ENCODE results near the gene TRPC1.
"Not testable (repeated sequence)": the region's sequence is repeated elsewhere in the genome, so short reads cannot be mapped to it uniquely, and the experiment has no call there.

TRPC1 gene

DNA sequence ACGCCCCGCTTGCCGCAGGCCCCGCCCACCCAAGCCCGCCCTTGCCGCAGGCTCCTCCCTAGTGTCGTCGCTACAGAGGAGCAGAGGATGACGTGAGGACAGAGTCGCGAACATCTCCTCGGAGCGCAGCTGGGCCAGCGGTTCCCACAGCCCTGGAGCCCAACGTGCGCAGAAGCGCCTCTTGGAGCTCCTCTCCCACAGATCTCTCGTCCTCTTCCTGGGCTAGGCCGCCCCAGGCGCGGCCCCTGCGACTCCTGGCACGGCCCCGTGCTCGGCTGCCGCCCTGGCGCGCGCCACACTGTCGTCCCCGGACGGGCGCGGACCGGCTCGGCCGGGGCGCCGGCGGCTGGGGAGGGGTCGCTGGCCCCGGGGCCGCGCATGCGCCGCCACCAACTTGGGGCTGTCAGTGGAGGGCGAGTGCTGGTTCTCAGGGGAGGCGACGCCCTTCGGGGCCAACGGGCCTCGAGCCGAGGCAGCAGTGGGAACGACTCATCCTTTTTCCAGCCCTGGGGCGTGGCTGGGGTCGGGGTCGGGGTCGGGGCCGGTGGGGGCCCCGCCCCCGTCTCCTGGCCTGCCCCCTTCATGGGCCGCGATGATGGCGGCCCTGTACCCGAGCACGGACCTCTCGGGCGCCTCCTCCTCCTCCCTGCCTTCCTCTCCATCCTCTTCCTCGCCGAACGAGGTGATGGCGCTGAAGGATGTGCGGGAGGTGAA, at the start of gene TRPC1:
Gene TRPC1 (plus strand): TSS at position 67 of the 714 bp plus-strand sequence. CDS start 526 bp downstream, at position 593.
- DNase-seq, result peak; percentile 77

DNA sequence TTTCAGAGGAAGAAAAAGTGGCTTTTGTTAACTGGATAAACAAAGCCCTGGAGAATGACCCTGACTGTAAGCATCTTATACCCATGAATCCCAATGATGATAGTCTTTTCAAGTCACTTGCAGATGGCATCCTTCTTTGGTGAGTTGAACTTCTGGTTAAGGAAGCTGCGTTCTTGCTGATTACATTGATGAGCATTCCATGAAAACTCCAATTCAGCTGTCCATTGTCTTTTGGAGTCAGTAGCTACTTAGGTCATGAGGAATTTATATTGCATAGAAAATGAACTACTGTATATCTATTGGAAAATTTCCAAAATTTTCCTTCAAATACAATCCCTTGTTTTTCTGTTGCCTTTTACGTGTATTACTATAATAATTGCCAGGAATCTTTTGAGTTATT, 47.7 kb upstream of the TRPC1 start:
- no peak for DNase-seq

DNA sequence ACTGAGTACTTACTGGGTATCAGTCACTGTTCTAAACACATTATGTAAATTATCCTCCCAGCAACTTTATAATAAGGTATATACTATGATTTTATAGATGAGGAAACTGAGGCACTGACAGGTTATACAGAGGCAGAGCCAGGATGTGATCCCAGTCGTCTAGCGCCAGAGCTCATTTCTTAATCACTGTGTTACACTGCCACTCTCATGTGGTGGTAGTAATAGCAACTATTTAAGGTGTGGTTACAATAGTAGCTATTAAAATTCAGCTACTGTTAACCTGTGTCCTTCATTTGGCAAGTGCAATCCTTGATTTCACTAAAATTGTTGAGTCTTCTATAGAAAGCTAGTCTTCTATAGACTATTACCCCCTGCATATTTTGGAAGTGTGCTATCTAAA, 43.1 kb upstream of the TRPC1 start:
- no peak for DNase-seq

DNA sequence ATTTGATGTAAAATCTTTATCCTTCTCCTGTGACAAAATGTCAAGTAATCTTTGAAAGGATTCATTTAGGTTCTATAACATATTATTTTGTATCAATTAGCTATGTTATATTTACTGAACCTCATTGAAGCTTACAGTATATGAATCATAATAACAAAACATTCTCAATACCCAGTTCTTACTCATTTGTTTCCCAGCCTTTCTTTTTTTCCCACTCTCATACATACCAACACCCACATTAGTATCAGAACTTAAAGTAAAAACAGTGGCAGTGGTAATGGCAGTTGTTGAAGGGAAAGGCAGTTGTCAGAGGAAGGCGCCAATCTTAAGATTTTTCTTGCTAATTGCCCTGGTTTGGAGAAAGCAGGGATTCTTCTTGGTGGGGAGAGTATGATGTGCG, 33.2 kb upstream of the TRPC1 start:
- DNase-seq, result no peak

DNA sequence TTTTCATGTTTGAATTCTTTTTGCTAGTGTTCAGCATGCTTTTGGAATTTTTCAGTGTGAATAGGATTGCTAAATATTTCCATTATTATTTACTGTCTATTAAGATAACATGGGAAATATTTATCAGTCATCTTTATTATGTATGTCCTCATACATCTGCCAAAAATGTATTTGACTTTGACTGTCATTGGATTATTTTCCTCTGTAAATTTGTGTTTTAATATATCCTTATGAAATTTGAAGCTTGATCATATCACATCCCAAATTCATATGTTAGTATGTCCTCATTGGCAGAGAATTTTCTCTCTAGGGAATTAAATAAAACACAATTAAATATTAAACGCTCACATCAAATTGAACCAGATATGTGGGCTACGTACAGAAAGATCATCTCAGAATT, 32.3 kb upstream of the TRPC1 start:
- DNase-seq, result no peak

DNA sequence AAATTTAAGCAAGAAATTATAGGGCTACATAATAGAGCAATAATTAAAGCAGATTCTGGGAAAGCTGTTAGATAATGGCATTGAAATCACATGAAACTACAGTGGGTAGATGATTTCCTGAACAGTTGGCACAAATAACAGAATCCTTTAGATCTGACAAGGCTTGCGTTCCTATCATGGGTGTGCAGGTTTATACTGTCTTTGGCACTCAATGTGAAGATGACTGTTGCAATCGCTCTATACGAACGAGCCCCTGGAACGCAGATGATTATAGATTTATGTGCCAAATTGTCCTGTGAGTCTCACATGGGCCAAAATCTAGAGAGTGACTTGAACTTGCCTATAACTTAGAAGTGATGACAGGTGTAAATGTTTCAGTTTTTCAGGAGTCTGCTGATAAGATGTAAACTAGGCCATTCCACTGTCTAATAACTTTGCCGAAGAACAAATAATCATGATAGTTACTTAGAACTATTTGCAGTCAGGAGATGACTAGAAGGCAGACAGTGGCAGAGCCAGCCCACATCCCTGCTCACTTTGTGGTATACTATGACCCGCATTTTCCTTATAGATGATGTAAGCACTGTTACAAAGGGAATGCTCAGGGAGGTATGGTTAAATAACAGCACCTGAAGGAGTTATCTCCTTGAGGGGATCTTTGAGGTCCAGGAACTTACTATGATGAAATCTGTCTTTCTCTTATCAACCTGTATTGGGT, 30.5 kb upstream of the TRPC1 start:
- no peak for DNase-seq

DNA sequence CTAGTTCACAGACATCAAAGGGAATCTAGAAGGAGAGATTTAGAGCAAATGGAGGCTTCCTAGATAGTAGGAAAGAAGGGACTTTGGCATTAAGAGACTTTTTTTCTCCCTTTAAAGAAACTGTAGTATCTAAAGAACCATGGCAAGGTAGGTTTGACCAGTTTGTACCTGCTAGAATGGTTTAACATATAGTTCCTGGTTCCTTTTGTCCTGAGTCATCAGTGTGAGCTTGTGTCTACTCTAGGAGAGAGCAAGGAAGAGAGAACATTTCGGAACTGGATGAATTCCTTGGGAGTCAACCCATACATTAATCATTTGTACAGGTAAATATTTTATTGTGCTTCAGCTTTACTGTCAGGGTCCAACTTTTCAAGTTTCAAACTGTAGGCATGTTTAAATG, 29.6 kb upstream of the TRPC1 start:
- no peak for DNase-seq

DNA sequence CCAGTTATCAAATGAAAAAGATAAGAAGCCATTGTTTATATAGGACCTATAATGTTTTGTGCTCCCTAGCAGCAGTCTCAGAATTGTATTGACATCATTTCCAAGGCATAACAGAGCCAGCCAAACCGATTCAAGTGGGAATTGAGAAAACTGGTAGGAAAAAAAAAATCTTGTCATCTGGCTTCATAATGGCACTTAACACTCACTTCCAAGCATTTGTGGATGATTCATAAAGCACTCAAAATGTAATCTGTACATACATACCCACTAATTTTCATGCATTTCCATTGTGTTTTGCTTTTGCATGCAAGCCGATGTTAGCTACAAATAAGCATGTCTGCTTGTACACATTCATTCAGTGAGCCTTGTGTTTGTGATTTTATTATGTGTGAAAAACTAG, 18.6 kb upstream of the TRPC1 start:
- no peak for DNase-seq

DNA sequence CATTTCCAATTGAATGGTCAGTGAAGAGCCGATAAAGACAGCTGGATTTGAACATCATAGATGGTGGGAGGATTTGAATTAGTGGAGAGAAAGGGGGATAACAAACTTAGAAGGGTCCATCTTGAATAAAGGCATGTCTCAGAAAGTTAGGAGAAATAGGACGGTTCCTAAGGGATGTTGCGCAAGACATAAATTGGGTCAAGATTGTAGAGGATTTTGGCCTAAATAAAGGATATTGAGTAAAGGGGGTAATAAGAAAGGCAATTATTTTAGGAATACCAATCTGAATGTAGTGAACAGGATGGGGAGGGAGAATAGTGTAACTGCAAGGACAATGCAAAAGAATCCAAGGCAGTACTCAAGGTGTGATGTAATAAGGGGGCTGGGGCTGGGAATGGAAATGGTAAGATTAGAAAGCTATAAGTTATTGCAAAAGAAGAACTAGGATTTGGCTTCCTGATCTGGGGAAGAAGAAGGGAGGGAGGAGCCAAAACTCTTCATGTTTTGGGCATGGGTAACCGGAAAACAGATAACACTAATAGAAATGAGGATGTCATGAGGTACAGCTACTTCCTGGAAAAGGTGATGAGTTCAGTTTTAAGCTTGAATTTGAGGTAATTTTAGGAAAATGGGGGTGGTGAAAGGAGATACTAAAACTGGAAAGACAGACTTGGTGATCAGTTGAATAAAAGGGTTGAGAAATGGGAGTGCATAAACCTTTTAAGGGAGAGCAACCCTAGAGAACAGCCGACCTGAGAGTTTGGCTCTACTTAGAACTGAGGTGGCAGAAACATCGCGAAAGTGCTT, 17.3 kb upstream of the TRPC1 start:
- no peak for DNase-seq

DNA sequence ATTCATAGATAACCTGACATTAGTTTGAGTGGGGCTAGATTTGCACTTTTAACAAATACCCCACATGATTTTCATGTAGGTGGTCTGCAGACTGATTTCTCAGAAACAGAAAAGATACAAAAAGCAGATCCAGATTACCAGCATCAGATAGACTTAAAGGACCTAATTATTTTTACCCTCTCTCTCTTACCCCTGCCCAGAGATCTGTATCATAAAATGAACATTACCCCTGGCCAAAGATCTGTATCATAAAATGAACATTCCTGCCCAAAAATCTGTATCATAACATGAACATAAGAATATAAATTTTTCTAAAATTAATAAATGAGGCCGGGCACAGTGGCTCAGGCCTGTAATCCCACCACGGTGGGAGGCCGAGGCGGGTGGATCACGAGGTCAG, 14.6 kb upstream of the TRPC1 start:
- DNase-seq, result no peak

DNA sequence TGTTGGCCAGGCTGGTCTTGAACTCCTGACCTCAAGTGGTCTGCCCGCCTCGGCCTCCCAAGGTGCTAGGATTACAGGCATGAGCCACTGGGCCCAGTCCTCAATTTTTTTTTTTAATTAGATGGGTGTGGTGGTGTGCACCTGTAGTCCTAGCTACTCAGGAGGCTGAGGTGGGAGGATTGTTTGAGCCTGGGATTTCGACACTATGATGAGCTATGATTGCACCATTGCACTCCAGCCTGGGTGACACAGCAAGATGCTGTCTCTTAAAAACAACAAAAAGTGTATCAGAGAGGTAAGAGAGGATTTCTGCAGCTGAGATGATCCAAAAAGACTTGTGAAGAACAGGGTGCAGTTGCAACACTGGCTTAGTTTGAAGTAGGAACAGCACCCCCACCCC, 9.0 kb upstream of the TRPC1 start:
- not testable (repeated sequence) for DNase-seq

DNA sequence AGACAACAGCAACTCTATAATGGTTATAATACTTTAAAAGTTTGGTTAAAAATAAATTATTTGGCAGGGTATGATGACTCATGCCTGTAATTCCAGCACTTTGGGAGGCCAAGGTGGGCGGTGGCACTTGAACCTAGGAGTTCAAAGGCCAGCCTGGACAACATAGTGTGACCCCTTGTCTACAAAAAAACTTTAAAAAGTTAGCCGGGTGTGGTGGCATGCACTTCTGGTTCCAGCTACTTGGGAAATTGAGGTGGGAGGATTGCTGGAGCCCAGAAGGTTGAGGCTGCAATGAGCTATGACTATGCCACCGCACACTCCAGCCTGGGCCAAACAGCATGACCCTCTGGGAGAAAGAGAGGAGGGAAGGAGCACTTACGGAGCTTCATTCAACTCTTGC, 7.7 kb upstream of the TRPC1 start:
- DNase-seq, result no peak

DNA sequence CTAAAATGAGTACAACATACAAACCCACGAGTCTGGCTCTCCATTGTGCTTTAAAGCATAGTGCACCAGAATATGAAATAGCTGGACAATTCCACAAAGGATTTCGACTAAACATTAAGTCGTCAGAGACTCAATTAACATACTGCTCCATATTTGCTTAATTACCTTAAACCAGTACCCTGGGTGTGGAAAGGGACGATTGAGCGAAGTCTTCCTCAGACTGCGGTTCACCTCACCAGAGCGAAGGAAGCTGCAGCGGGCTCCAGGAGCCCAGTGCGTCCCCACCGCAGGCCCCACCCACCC, 218 bp upstream of the TRPC1 start:
- no peak for DNase-seq

DNA sequence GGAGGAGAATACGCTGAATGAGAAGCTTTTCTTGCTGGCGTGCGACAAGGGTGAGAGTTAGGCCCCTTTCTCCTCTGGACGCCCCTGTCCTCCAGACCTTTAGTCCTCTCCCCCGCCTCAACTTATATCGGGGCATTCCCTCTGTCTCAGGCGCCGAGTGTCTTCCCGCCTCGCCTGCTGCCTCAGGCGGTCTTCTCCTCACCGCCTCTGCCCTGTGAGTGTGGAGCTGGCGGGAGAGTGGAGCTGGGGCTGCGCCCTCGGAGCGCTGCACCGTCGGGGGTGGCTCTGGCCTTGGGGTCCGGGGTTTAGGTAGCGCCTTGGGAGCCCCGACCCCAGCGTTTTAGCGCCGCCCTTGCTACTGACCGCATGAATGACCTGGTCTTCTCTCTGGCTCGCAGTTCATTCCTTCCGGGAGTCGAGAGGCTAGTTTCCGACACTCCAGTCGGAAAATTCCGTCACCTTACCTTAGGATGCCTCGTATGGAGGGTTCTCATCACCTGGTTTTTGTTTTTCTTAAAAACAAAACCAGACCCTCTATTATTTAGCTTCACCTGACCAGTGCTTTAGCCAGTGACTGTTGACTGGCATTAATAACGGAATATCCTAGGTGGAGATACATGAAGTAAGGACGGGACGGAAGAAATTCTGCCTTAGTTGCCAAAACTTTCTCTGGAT, 985 bp downstream of the TRPC1 start:
- no peak for DNase-seq

DNA sequence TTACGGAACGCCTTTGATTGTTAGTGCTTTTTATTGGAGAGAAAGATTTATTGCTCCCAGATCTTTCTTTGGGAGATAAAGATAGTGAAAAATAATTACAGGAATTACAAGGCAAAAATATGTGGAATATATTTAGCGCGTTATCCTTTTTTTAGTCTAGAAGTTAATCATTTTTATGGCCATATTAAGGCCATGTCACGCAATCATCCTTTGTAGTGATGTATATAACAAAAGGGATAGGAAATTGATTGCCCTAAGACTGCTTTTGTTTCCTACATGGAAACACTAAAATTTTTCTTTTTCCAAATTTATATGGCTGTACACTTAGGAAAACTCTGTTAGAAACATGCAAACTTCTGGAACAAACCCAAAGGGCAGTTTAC, 1.5 kb downstream of the TRPC1 start:
- DNase-seq, result no peak

DNA sequence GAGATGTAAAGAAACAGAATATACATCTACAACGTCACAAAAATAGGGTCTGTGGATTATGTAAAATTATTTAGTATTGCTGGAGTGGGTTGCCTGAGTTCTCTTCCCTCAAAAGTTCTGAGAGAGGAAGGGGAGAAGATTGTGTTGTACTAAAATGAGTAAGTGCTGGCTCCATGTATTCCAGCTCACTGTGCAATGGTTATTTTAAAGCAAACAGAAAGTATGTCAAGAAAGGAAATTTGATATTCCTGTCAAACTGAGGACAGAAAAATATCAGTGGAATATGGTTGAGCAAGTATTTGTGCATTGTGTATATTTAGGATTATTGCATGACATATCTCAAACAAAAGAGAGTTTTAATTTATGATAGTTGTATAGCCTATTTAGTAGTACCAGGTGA, 2.2 kb downstream of the TRPC1 start:
- DNase-seq, result no peak

DNA sequence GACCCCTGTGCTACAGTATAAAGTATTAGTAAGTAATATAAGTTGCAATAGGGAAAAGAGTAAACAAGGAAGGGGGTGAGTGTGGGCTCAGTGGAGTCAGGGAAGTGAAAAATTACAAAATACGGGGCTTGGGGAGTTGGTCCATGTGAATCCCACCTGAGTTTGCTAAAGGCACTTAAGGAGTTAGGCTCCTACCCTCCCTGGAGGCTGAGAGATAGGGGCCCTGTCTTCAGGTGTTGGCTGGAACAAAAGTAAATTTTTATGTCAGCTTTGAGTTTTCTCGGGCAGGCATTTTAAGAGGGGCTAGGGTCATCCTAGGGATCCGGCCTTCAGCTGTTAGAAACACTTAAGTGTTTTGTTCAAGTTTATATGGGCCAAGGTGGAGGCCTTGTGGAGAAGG, 8.2 kb downstream of the TRPC1 start:
- no peak for DNase-seq

DNA sequence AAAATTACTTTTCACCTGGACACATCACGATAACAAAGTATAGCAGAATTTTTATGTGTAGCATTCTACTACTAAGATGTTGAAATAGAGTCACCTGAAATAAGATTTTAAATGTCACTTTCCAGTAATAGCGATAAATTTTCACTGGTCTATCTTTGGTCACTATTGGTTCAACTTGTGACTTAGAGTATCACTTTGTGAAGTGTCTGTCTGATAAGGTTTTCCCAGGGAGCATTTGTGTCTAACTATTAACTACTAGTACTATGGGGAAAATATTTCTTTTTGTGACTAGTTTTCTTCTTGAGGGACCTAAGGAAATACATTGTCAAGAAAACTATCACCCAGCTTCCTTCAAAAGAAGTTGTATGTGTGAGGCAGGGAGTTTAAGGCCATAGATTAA, 11.0 kb downstream of the TRPC1 start:
- no peak for DNase-seq

DNA sequence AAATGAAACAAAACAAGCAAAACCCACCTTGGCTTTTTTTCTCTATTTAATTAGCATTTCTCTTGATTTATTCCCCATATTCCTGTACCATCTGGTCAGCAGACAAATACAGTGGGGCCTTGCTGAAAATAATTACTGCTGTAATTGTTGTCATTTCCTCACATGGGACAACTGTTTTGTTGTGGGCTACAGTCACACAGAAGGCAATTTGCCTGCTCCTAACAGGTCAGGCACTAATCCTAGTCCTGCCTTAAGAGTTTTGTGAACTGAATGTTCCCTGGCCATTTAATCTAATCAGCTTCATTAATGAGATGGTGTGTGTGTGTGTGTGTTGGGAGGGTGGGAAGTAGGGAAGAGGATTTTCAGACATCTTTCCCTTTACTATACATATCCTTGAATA, 11.6 kb downstream of the TRPC1 start:
- no peak for DNase-seq

DNA sequence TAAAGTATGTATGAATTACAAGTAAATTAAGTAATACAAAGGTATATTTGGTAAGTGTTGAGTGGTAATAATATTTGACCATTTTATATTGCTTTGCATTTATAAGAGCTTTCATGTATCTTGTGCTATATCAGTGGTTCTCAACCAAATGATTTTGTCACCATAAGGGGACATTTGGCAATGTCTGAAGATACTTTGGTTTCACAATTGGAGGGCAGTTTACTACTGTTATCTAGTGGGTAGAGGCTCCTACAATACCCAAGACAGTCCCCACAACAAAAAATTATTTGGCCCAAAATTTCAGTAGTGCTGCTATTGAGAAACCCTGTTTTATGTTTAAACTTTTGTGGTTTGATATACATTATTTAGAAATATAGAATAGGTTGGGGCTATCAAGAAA, 14.6 kb downstream of the TRPC1 start:
- DNase-seq, result no peak

DNA sequence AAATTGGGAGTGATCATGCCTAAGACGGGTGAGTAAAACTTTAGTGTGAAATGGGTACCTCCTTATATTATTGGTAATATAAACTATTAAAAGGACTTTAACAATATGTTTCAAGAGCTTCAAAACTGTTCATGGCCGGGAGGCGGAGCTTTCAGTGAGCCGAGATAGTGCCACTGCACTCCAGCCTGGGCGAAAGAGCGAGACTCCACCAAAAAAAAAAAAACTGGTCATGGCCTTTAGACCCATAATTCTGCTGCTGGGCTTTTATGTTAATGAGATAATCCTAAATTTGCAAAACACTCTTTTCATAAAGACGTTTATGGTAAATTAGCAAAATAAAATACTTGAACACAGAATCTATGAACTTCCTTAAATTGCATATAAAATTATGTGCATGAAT, 22.8 kb downstream of the TRPC1 start:
- DNase-seq, result no peak

DNA sequence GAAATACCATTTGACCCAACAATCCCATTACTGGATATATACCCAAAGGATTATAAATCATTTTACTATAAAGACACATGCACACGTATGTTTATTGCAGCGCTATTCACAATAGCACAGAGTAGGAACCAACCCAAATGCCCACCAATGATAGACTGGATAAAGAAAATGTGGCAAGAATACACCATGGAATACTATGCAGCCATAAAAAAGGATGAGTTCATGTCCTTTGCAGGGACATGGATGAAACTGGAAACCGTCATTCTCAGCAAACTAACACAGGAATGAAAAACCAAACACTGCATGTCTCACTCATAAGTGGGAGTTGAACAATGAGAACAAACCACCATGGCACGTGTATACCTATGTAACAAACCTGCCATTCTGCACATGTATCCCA, 26.7 kb downstream of the TRPC1 start:
- DNase-seq, result not testable (repeated sequence)

DNA sequence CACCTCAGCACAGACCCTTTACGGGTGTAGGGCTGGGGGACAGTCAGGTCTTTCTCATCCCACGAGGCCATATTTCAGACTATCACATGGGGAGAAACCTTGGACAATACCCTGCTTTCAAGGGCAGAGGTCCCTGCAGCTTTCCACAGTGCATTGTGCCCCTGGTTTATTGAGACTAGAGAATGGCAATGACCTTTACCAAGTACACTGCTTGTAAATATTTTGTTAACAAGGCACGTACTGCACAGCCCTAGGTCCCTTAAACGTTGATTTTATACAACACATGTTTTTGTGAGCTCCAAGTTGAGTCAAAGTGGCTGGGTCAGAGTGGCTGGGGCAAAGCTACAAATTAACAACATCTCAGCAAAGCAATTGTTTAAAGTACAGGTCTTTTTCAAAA, 28.8 kb downstream of the TRPC1 start:
- DNase-seq, result not testable (repeated sequence)

DNA sequence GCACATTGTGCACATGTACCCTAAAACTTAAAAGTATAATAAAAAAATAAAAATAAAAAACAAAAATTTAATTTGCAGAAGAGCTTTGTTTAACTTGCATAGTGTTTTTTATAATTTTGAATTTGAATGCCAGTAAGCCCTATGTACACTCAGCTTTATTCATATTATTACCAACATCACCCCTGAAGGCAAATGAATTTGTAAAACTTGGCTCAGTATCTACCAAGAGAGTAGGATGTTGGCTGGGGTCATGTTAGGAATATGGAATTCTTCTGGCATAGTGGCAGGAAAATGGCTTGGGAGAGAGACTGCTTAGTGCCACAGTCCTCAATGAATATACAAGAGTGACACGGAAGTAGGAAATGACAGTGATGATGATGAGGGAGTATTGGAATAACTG, 30.7 kb downstream of the TRPC1 start:
- no peak for DNase-seq

All from CD4-positive, alpha-beta T cell treated with Interleukin-4 for 4 hours (primary cell).